ENCODE measurements around the gene PLB1. TPM values are rescaled to one million over a fixed set of nuclear protein-coding genes. Genes with fewer than 3 reads are reported as not detected.
A peak's percentile ranks its signal among the peaks of the same experiment; 100 is the strongest.

Gene PLB1
- total RNA-seq, 2 donors from 2014 or later = 1.0 to 12.9 TPM

- no peak overlapping the region for H3K27ac ChIP-seq
- ATAC-seq = peak; percentile 48
- TF ChIP-seq POLR2A (IDR thresholded peaks at IDR 0.05) (no peak), CTCF (IDR thresholded peaks at IDR 0.05) (no peak)
- no peak for DNase-seq
- H3K36me3 ChIP-seq (replicated peaks in 1 of 2; ENCODE audit: insufficient read depth in 1 of 2, low read depth in 2 of 2) = no peaks in the 10 kb centered on the region
- peaks cover 7% of the 10 kb centered on the region for H3K4me1 ChIP-seq
- H3K4me3 ChIP-seq = no peak overlapping the region
- intact Hi-C loops (cut with DNase I) = no loop called here
- WGBS, 2 donors = 29 to 60% methylated on average over 2 of the region's 2 CpGs
- H3K9me3 ChIP-seq = no peaks in the 10 kb centered on the region
- H3K27me3 ChIP-seq = no peaks in the 10 kb centered on the region
Observed at GRCh38 chr2:28511871-28512606, 16.2 kb downstream of the PLB1 start.

GRCh38 chr2:28512607-28512965, 16.7 kb downstream of the PLB1 start:
- H3K36me3 ChIP-seq (replicated peaks in 1 of 2; ENCODE audit: insufficient read depth in 1 of 2, low read depth in 2 of 2) = no peaks in the 10 kb centered on the region
- H3K4me3 ChIP-seq = no peak overlapping the region
- ATAC-seq (no peak), DNase-seq (no peak)
- no peaks in the 10 kb centered on the region for H3K9me3 ChIP-seq
- peaks cover 7% of the 10 kb centered on the region for H3K4me1 ChIP-seq
- H3K27me3 ChIP-seq = no peaks in the 10 kb centered on the region
- intact Hi-C loops (cut with DNase I) = no loop called here
- TF ChIP-seq CTCF (IDR thresholded peaks at IDR 0.05) = no peak
- TF ChIP-seq POLR2A (IDR thresholded peaks at IDR 0.05) = no peak
- no peak overlapping the region for H3K27ac ChIP-seq
- 50 to 63% methylated on average over 1 of the region's 1 CpG for WGBS, 2 donors

GRCh38 chr2:28513097-28513496, 17.2 kb downstream of the PLB1 start:
- DNase-seq (no peak), ATAC-seq (no peak)
- H3K27ac ChIP-seq = no peak overlapping the region
- H3K4me3 ChIP-seq = no peak overlapping the region
- H3K36me3 ChIP-seq (replicated peaks in 1 of 2; ENCODE audit: insufficient read depth in 1 of 2, low read depth in 2 of 2) = no peaks in the 10 kb centered on the region
- TF ChIP-seq CTCF (IDR thresholded peaks at IDR 0.05) = no peak
- no peak for TF ChIP-seq POLR2A (IDR thresholded peaks at IDR 0.05)
- no peaks in the 10 kb centered on the region for H3K9me3 ChIP-seq
- intact Hi-C loops (cut with DNase I) = no loop called here
- peaks cover 7% of the 10 kb centered on the region for H3K4me1 ChIP-seq
- no peaks in the 10 kb centered on the region for H3K27me3 ChIP-seq
- 70 to 96% methylated on average over 1 of the region's 1 CpG for WGBS, 2 donors

- Histone ChIP-seq H3K9me3 (no peaks in the 10 kb centered on the region), H3K4me1 (peaks cover 7% of the 10 kb centered on the region), H3K4me3 (no peak overlapping the region), H3K27me3 (no peaks in the 10 kb centered on the region), H3K36me3 (replicated peaks in 1 of 2; ENCODE audit: insufficient read depth in 1 of 2, low read depth in 2 of 2) (no peaks in the 10 kb centered on the region), H3K27ac (no peak overlapping the region)
- 89 to 96% methylated on average over 5 of the region's 5 CpGs for WGBS, 2 donors
- ATAC-seq (no peak), DNase-seq (no peak)
- TF ChIP-seq POLR2A (IDR thresholded peaks at IDR 0.05) (no peak), CTCF (IDR thresholded peaks at IDR 0.05) (no peak)
- intact Hi-C loops (cut with DNase I) = no loop called here
Observed at GRCh38 chr2:28515176-28515751, 19.4 kb downstream of the PLB1 start.

- 94 to 100% methylated on average over 1 of the region's 1 CpG for WGBS, 2 donors
- intact Hi-C loops (cut with DNase I) = no loop called here
- Histone ChIP-seq H3K4me3 (no peak overlapping the region), H3K27me3 (no peaks in the 10 kb centered on the region), H3K27ac (no peak overlapping the region), H3K4me1 (peaks cover 7% of the 10 kb centered on the region), H3K36me3 (replicated peaks in 1 of 2; ENCODE audit: insufficient read depth in 1 of 2, low read depth in 2 of 2) (no peaks in the 10 kb centered on the region), H3K9me3 (no peaks in the 10 kb centered on the region)
- ATAC-seq = no peak
- TF ChIP-seq POLR2A (IDR thresholded peaks at IDR 0.05) (no peak), CTCF (IDR thresholded peaks at IDR 0.05) (no peak)
- no peak for DNase-seq
Observed at GRCh38 chr2:28516430-28516829, 20.6 kb downstream of the PLB1 start.
